IMR-90 (cell line): ENCODE measurements around the gene PLA2G12B. TPM values are rescaled to one million over a fixed set of nuclear protein-coding genes. Genes with fewer than 3 reads are reported as not detected.

Source experiments
- ATAC-seq: fragments of 200-7000 bp; cut with Tn5 transposase; 2 replicates; pipeline ENCODE4 v1.9.1; 2020; ENCODE audit warnings: low read depth, mild to moderate bottlenecking, moderate library complexity
- BruUV-seq: library from RNA; stranded (reverse); fragments of 400-500 nt; replicated peaks from 2 replicates; lab custom pipeline; 2021; lab: Mats Ljungman, UMichigan
- CTCF ChIA-PET: fragments of 300-600 bp; formaldehyde crosslinking; extraction: SDS; loops from one replicate; lab custom pipeline; 2021; ENCODE audit warnings: antibody characterized with exemption; lab: Yijun Ruan, JAX
- POLR2A ChIA-PET: fragments of 300-600 bp; sonication (Branson Sonifier 250); formaldehyde crosslinking; loops from one replicate; lab custom pipeline; 2022; ENCODE audit warnings: antibody characterized with exemption; ENCODE audit not compliant: unreplicated experiment; lab: Charles Lee
- DNase-seq: peaks from one replicate; pipeline ENCODE4 v3.0.0; 2013
- H2AFZ ChIP-seq: replicated peaks from 2 replicates; pipeline ENCODE3; 2013; ENCODE audit warnings: low read length, mild to moderate bottlenecking; ENCODE audit not compliant: poor library complexity
- H2AK5ac ChIP-seq: 2 replicates; pipeline ENCODE4 v1.6.1; 2013; ENCODE audit warnings: low read depth, low read length, inconsistent platforms
- H2AK9ac ChIP-seq: replicated peaks from 2 replicates; pipeline ENCODE3; 2013; ENCODE audit warnings: mild to moderate bottlenecking, low read depth, low read length, moderate library complexity; ENCODE audit not compliant: poor library complexity
- H2BK120ac ChIP-seq: 2 replicates; pipeline ENCODE4 v1.6.1; 2013; ENCODE audit warnings: low read depth, low read length, inconsistent platforms
- H2BK15ac ChIP-seq: 3 replicates; pipeline ENCODE4 v1.6.1; 2013; ENCODE audit warnings: low read depth, low read length, inconsistent platforms
- H2BK20ac ChIP-seq: 2 replicates; pipeline ENCODE4 v1.6.1; 2013; ENCODE audit warnings: low read depth, mild to moderate bottlenecking, inconsistent platforms, low read length, moderate library complexity
- H2BK5ac ChIP-seq: 2 replicates; pipeline ENCODE4 v1.6.1; 2013; ENCODE audit warnings: mild to moderate bottlenecking, low read depth, low read length, inconsistent platforms; ENCODE audit not compliant: poor library complexity, severe bottlenecking
- H3K14ac ChIP-seq: replicated peaks from 2 replicates; pipeline ENCODE4 v1.6.1; 2013; ENCODE audit warnings: low read depth, low read length, inconsistent platforms
- H3K18ac ChIP-seq: 2 replicates; pipeline ENCODE4 v1.6.1; 2013; ENCODE audit warnings: low read depth, low read length, control low read depth
- H3K23ac ChIP-seq: 2 replicates; pipeline ENCODE4 v1.6.1; 2013; ENCODE audit warnings: low read depth, low read length, inconsistent platforms
- H3K27ac ChIP-seq: 2 replicates; pipeline ENCODE4 v1.5.1; 2013; ENCODE audit warnings: mild to moderate bottlenecking, control low read depth, low read length; ENCODE audit not compliant: insufficient read depth
- H3K27me3 ChIP-seq: 2 replicates; pipeline ENCODE4 v1.6.1; 2013; ENCODE audit warnings: low read length; ENCODE audit not compliant: control insufficient read depth, insufficient read depth
- H3K36me3 ChIP-seq: 2 replicates; pipeline ENCODE4 v1.6.1; 2013; ENCODE audit warnings: low read length, mixed read lengths; ENCODE audit not compliant: control insufficient read depth, insufficient read depth
- H3K4ac ChIP-seq: 2 replicates; pipeline ENCODE4 v1.6.1; 2013; ENCODE audit warnings: low read depth, low read length, inconsistent platforms
- H3K4me1 ChIP-seq: 2 replicates; pipeline ENCODE4 v1.6.1; 2013; ENCODE audit warnings: low read length, mixed read lengths; ENCODE audit not compliant: control insufficient read depth, insufficient read depth
- H3K4me2 ChIP-seq: 2 replicates; pipeline ENCODE4 v1.6.1; 2013; ENCODE audit warnings: low read depth, mild to moderate bottlenecking, control low read depth, low read length, moderate library complexity
- H3K4me3 ChIP-seq: 2 replicates; pipeline ENCODE4 v1.5.1; 2013; ENCODE audit warnings: low read depth, mild to moderate bottlenecking, control low read depth, low read length, moderate library complexity; ENCODE audit not compliant: insufficient read depth
- H3K56ac ChIP-seq: 2 replicates; pipeline ENCODE4 v1.6.1; 2013; ENCODE audit warnings: low read length, inconsistent platforms; ENCODE audit not compliant: insufficient read depth; ENCODE audit errors: extremely low read depth
- H3K79me1 ChIP-seq, 2 experiments: 2 replicates each; pipeline ENCODE4 v1.6.1; 2013; ENCODE audit warnings: low read length in 2 of 2, inconsistent platforms in 1 of 2, low read depth in 1 of 2
- H3K9ac ChIP-seq: 2 replicates; pipeline ENCODE4 v1.6.1; 2013; ENCODE audit warnings: low read depth, low read length, control low read depth
- H3K9me1 ChIP-seq: 2 replicates; pipeline ENCODE4 v1.6.1; 2013; ENCODE audit warnings: low read length, inconsistent platforms; ENCODE audit not compliant: insufficient read depth
- H3K9me3 ChIP-seq: 2 replicates; pipeline ENCODE4 v1.6.1; 2013; ENCODE audit warnings: low read length; ENCODE audit not compliant: control insufficient read depth, insufficient read depth
- H4K20me1 ChIP-seq: 2 replicates; pipeline ENCODE4 v1.6.1; 2013; ENCODE audit warnings: low read length, inconsistent platforms; ENCODE audit not compliant: insufficient read depth
- H4K5ac ChIP-seq: 2 replicates; pipeline ENCODE4 v1.6.1; 2013; ENCODE audit warnings: mild to moderate bottlenecking, low read depth, low read length, control low read depth
- H4K8ac ChIP-seq, 2 experiments: 2 replicates each; pipeline ENCODE4 v1.6.1; 2013; ENCODE audit warnings: low read depth in 2 of 2, low read length in 2 of 2, control low read depth in 1 of 2, inconsistent platforms in 1 of 2
- H4K91ac ChIP-seq: 2 replicates; pipeline ENCODE4 v1.6.1; 2013; ENCODE audit warnings: low read depth, low read length, inconsistent platforms; ENCODE audit not compliant: insufficient read depth
- CEBPB ChIP-seq: IDR thresholded peaks from 2 replicates; pipeline ENCODE4 v1.6.1; 2012; ENCODE audit warnings: low read depth, low read length, improper control_type of control experiment
- CHD1 ChIP-seq: IDR thresholded peaks from 2 replicates; pipeline ENCODE4 v1.6.1; 2012; ENCODE audit warnings: low read depth, low read length, improper control_type of control experiment
- MAZ ChIP-seq: IDR thresholded peaks from 2 replicates; pipeline ENCODE4 v1.6.1; 2012; ENCODE audit warnings: low read depth, mild to moderate bottlenecking, low read length, improper control_type of control experiment, moderate library complexity, borderline replicate concordance
- NFE2L2 ChIP-seq: fragments of 150-350 bp; IDR thresholded peaks from 2 replicates; pipeline ENCODE4 v1.6.1; 2016; ENCODE audit warnings: low read depth, mild to moderate bottlenecking, low read length
- POLR2A ChIP-seq: IDR thresholded peaks from 2 replicates; pipeline ENCODE4 v1.6.1; 2012; ENCODE audit warnings: mild to moderate bottlenecking, low read depth, low read length
- RFX5 ChIP-seq: IDR thresholded peaks from 2 replicates; pipeline ENCODE4 v1.8.0; 2012; ENCODE audit warnings: low read depth, mild to moderate bottlenecking, low read length, moderate library complexity
- SMC3 ChIP-seq: fragments of 150-350 bp; IDR thresholded peaks from 2 replicates; pipeline ENCODE4 v1.6.1; 2016; ENCODE audit warnings: low read depth, mild to moderate bottlenecking, antibody characterized with exemption, low read length, moderate library complexity
- WGBS, 2 experiments: methylation state at CpG; one replicate each; pipeline versions ENCODE4 v1.1.5 to v1.1.7; 2013; ENCODE audit warnings: missing lambda C conversion rate in 2 of 2; ENCODE audit not compliant: insufficient read length in 1 of 2; ENCODE audit errors: extremely low coverage in 2 of 2; 5-methylcytosine and 5-hydroxymethylcytosine counted together
- dilution Hi-C: fragments of 300-500 bp; cut with HindIII; formaldehyde crosslinking; loops from one replicate; pipeline ENCODE4 v1.14.3; 2018; ENCODE audit warnings: low sequenced_read_pairs; ENCODE audit not compliant: unreplicated experiment
- in situ Hi-C: fragments of 300-500 bp; cut with MboI; formaldehyde crosslinking; loops from 3 replicates; pipeline ENCODE4 v1.14.3; 2019; ENCODE audit warnings: low sequenced_read_pairs, inconsistent platforms, mixed read lengths
- intact Hi-C: fragments of 100-400 bp; cut with micrococcal nuclease; formaldehyde crosslinking; loops from 2 replicates; pipeline ENCODE4 v1.10.0; 2022
- polyA plus RNA-seq, 3 experiments: library from polyadenylated mRNA; depleted of rRNA; stranded (reverse); fragments of >200 nt; gene quantifications; 2 replicates each; pipeline ENCODE4 v1.2.3, GENCODE V29; 2012; ENCODE audit warnings: low replicate concordance in 1 of 3
- total RNA-seq: library from RNA; depleted of rRNA; stranded (reverse); fragments of >200 nt; gene quantifications from 2 replicates; pipeline ENCODE4 v1.2.3, GENCODE V29; 2012

PLA2G12B gene
- total and polyA plus RNA-seq, 2 of the 4 experiments (the other 2 are of a cell fraction): not detected

- ChIA-PET CTCF (no interaction called here), POLR2A (no interaction called here)
- no peak overlapping the region for H3K18ac ChIP-seq
- no peak overlapping the region for H3K14ac ChIP-seq
- H3K56ac ChIP-seq: no peak overlapping the region
- H4K5ac ChIP-seq: no peak overlapping the region
- no peak overlapping the region for H2BK5ac ChIP-seq
- no peak overlapping the region for H3K9ac ChIP-seq
- TF ChIP-seq RFX5 (no peak), POLR2A (no peak), CHD1 (no peak), MAZ (no peak), NFE2L2 (no peak), CEBPB (no peak), SMC3 (no peak)
- peaks cover 2% of the 10 kb centered on the region; the same call in 1 of the 2 replicates for H3K27me3 ChIP-seq
- H2AK9ac ChIP-seq: no peak overlapping the region
- no peak overlapping the region for H3K4me2 ChIP-seq
- no peaks in the 10 kb centered on the region for H3K9me3 ChIP-seq
- no peak overlapping the region for H2AK5ac ChIP-seq
- H4K91ac ChIP-seq: no peak overlapping the region
- dilution Hi-C loops (no loop called here), intact Hi-C loops (no loop called here), in situ Hi-C loops (no loop called here)
- no peaks in the 10 kb centered on the region for H3K36me3 ChIP-seq
- no peak overlapping the region for H2BK120ac ChIP-seq
- H3K4me3 ChIP-seq: no peak overlapping the region
- no peaks in the 10 kb centered on the region for H3K9me1 ChIP-seq
- no peak overlapping the region for H2BK15ac ChIP-seq
- DNase-seq (peak; percentile 11), ATAC-seq (no peak)
- no peak overlapping the region for H4K8ac ChIP-seq
- WGBS, 2 experiments: 82% methylated on average over 7 of the region's 20 CpGs; no CpG with 5 or more reads in 1 of the 2 experiments
- no peaks in the 10 kb centered on the region for H3K79me1 ChIP-seq
- H4K20me1 ChIP-seq: no peaks in the 10 kb centered on the region
- H3K27ac ChIP-seq: no peak overlapping the region
- no peak overlapping the region for H3K4ac ChIP-seq
- no peak overlapping the region for H3K23ac ChIP-seq
- H2BK20ac ChIP-seq: no peak overlapping the region
- no peaks in the 10 kb centered on the region for H3K4me1 ChIP-seq
- peak overlapping the region; percentile 13 for H2AFZ ChIP-seq
- no TSS peak for BruUV-seq
These were observed 22.2 kb downstream of the PLA2G12B start for GRCh38 chr10:72932259-72933015.
